ENCODE data around the gene U2AF2. TPM values are rescaled to one million over a fixed set of nuclear protein-coding genes. Genes with fewer than 3 reads are reported as not detected.

Gene U2AF2
- polyA plus RNA-seq, 1 of the 3 experiments (the other 2 are of a cell fraction): 321 TPM

GRCh38 chr19:55623130-55623529 is 31.7 kb upstream of the U2AF2 start:
- Histone ChIP-seq H3K79me2 (ENCODE audit: insufficient read depth) (peaks cover 11% of the 10 kb centered on the region; the same call in 1 of the 2 replicates), H3K4me1 (ENCODE audit: control insufficient read depth in 1 of 2, insufficient read depth in 2 of 2, low read depth in 1 of 2, low read length in 1 of 2) (peaks cover 0 to 2% of the 10 kb centered on the region in 2 experiments; a peak in 1 of 4 replicates), H3K27me3 (ENCODE audit: insufficient read depth) (no peaks in the 10 kb centered on the region), H3K9ac (no peak overlapping the region), H3F3A (replicated peaks; ENCODE audit: insufficient read depth) (peaks cover 12% of the 10 kb centered on the region), H4K20me1 (ENCODE audit: insufficient read depth) (no peaks in the 10 kb centered on the region), H3K27ac (ENCODE audit: low read depth in 2 of 2, low read length in 1 of 2) (no peak overlapping the region), H3K4me2 (peak overlapping the region; percentile 29; the same call in 1 of the 2 replicates), H3K9me2 (no peaks in the 10 kb centered on the region), H3K36me3 (replicated peaks in 1 of 2; ENCODE audit: control insufficient read depth in 1 of 2, insufficient read depth in 2 of 2, low read length in 1 of 2) (peaks cover 0 to 3% of the 10 kb centered on the region in 2 experiments), H2AFZ (ENCODE audit: low read depth) (no peak overlapping the region), H3K9me3 (no peaks in the 10 kb centered on the region), H3K4me3 (ENCODE audit: low read depth in 2 of 2, low read length in 1 of 2) (no peak overlapping the region)
- WGBS (ENCODE audit: low lambda C conversion rate): 95% methylated on average over 7 of the region's 7 CpGs
- ChIA-PET POLR2A (no interaction called here), CTCF (interaction anchor here (0.7 to 4.7 kb wide), 5 partner anchors 10 to 321 kb away, joined by 3 to 30 read pairs (median 9); partner anchors contain the start of gene ZNF865)
- DNase-seq: peak; percentile 9
- TF ChIP-seq JUND (IDR thresholded peaks at IDR 0.05) (no peak), RFX5 (IDR thresholded peaks at IDR 0.05; ENCODE audit: low read length) (no peak), NFIC (IDR thresholded peaks at IDR 0.05; ENCODE audit: borderline replicate concordance) (no peak), ZBTB33 (IDR thresholded peaks at IDR 0.05; ENCODE audit: borderline replicate concordance, low read depth) (no peak), MEF2A (IDR thresholded peaks at IDR 0.05; ENCODE audit: borderline replicate concordance, low read depth) (no peak), RCOR1 (IDR thresholded peaks at IDR 0.05; ENCODE audit: low read length) (no peak), SIN3A (IDR thresholded peaks at IDR 0.05; ENCODE audit: borderline replicate concordance, low read depth, low read length) (no peak), MXI1 (IDR thresholded peaks at IDR 0.05; ENCODE audit: low read depth, low read length) (no peak), POLR2AphosphoS5 (IDR thresholded peaks at IDR 0.05; ENCODE audit: low read depth, low read length) (no peak), REST (IDR thresholded peaks at IDR 0.05; ENCODE audit: low read depth, low read length) (no peak), ELF1 (IDR thresholded peaks at IDR 0.05) (no peak)

GRCh38 chr19:55623561-55623960 is 31.3 kb upstream of the U2AF2 start:
- peaks cover 12% of the 10 kb centered on the region for H3F3A ChIP-seq (replicated peaks; ENCODE audit: insufficient read depth)
- no peaks in the 10 kb centered on the region for H3K27me3 ChIP-seq (ENCODE audit: insufficient read depth)
- POLR2A ChIA-PET: interaction anchor here (0.6 to 1.3 kb wide), 2 partner anchors 24 to 50 kb away, joined by 3 to 7 read pairs; partner anchors contain the start of genes FIZ1 and ZNF524
- WGBS (ENCODE audit: low lambda C conversion rate): 80% methylated on average over 7 of the region's 7 CpGs
- no peak overlapping the region for H3K27ac ChIP-seq (ENCODE audit: low read depth in 2 of 2, low read length in 1 of 2)
- H3K9me3 ChIP-seq: no peaks in the 10 kb centered on the region
- CTCF ChIA-PET: interaction anchor here (0.7 to 4.7 kb wide), 6 partner anchors 10 to 322 kb away, joined by 3 to 30 read pairs (median 7); partner anchors contain the start of gene ZNF865
- H3K79me2 ChIP-seq (ENCODE audit: insufficient read depth): peaks cover 11% of the 10 kb centered on the region; the same call in 1 of the 2 replicates
- H3K9ac ChIP-seq: no peak overlapping the region
- H4K20me1 ChIP-seq (ENCODE audit: insufficient read depth): no peaks in the 10 kb centered on the region
- TF ChIP-seq MXI1 (IDR thresholded peaks at IDR 0.05; ENCODE audit: low read depth, low read length) (no peak), ZBTB33 (IDR thresholded peaks at IDR 0.05; ENCODE audit: borderline replicate concordance, low read depth) (no peak), TEAD4 (IDR thresholded peaks at IDR 0.05; ENCODE audit: borderline replicate concordance, insufficient read depth) (no peak), TAF1 (IDR thresholded peaks at IDR 0.05; ENCODE audit: borderline replicate concordance, low read depth, low read length) (no peak), POLR2AphosphoS5 (IDR thresholded peaks at IDR 0.05; ENCODE audit: low read depth, low read length) (no peak), FOXM1 (IDR thresholded peaks at IDR 0.05; ENCODE audit: low read depth) (no peak), YY1 (IDR thresholded peaks at IDR 0.05; ENCODE audit: low read depth) (no peak), PBX3 (IDR thresholded peaks at IDR 0.05) (no peak), USF1 (IDR thresholded peaks at IDR 0.05; ENCODE audit: borderline replicate concordance, low read depth) (no peak), SMC3 (IDR thresholded peaks at IDR 0.05; ENCODE audit: low read depth, low read length) (no peak)
- H3K9me2 ChIP-seq: no peaks in the 10 kb centered on the region
- peak overlapping the region; percentile 33 to 36; a peak in 2 of 4 replicates for H3K4me3 ChIP-seq (ENCODE audit: low read depth in 2 of 2, low read length in 1 of 2)
- peaks cover 0 to 2% of the 10 kb centered on the region in 2 experiments; a peak in 1 of 4 replicates for H3K4me1 ChIP-seq (ENCODE audit: control insufficient read depth in 1 of 2, insufficient read depth in 2 of 2, low read depth in 1 of 2, low read length in 1 of 2)
- peak overlapping the region; percentile 29; the same call in 1 of the 2 replicates for H3K4me2 ChIP-seq
- H3K36me3 ChIP-seq (replicated peaks in 1 of 2; ENCODE audit: control insufficient read depth in 1 of 2, insufficient read depth in 2 of 2, low read length in 1 of 2): peaks cover 0 to 3% of the 10 kb centered on the region in 2 experiments
- no peak overlapping the region for H2AFZ ChIP-seq (ENCODE audit: low read depth)
- DNase-seq: no peak
